ENCODE data around the gene SYTL4. TPM values are rescaled to one million over a fixed set of nuclear protein-coding genes. Genes with fewer than 3 reads are reported as not detected.

SYTL4 gene
- total RNA-seq, 3 donors from 2014 or later (not counting 1 experiment from before 2014, with no cell fraction given) = 0.30 to 0.85 TPM; not detected in 1

GRCh38 chrX:100643212-100643611, 88.7 kb downstream of the SYTL4 start:
- ATAC-seq (no peak), DNase-seq (no peak)
- intact Hi-C loops (cut with micrococcal nuclease) = no loop called here
- Histone ChIP-seq H3K4me1 (ENCODE audit: control insufficient read depth, insufficient read depth, low read length) (no peaks in the 10 kb centered on the region), H3K36me3 (ENCODE audit: control insufficient read depth, insufficient read depth, low read length) (no peaks in the 10 kb centered on the region), H3K9me3 (ENCODE audit: control insufficient read depth, insufficient read depth, low read length) (no peaks in the 10 kb centered on the region), H3K27ac (ENCODE audit: low read length) (no peak overlapping the region), H3K27me3 (ENCODE audit: control insufficient read depth, insufficient read depth, low read length) (no peaks in the 10 kb centered on the region), H3K4me3 (ENCODE audit: low read length) (no peak overlapping the region)
- Mint-ChIP-seq H3K4me3 (no peak overlapping the region), H3K9me3 (peaks cover 0 to 2% of the 10 kb centered on the region in 2 donors), H3K4me1 (no peaks in the 10 kb centered on the region), H3K27ac (no peak overlapping the region), H3K27me3 (ENCODE audit: low read depth in 2 of 2) (peaks cover 20 to 22% of the 10 kb centered on the region in 2 donors), H3K36me3 (no peaks in the 10 kb centered on the region)
- TF ChIP-seq CTCF (IDR thresholded peaks at IDR 0.05) = no peak
- WGBS (ENCODE audit: insufficient coverage) = 95% methylated on average over 9 of the region's 11 CpGs

- no peak overlapping the region for H3K27ac ChIP-seq (ENCODE audit: low read length)
- peaks cover 2% of the 10 kb centered on the region for H3K27me3 ChIP-seq (ENCODE audit: control insufficient read depth, insufficient read depth, low read length)
- H3K4me1 ChIP-seq (ENCODE audit: control insufficient read depth, insufficient read depth, low read length) = no peaks in the 10 kb centered on the region
- Mint-ChIP-seq H3K27me3 (ENCODE audit: low read depth in 2 of 2) (peaks cover 20 to 29% of the 10 kb centered on the region in 2 donors), H3K27ac (no peak overlapping the region), H3K4me1 (no peaks in the 10 kb centered on the region), H3K4me3 (no peak overlapping the region), H3K36me3 (no peaks in the 10 kb centered on the region), H3K9me3 (peaks cover 0 to 2% of the 10 kb centered on the region in 2 donors)
- no peak overlapping the region for H3K4me3 ChIP-seq (ENCODE audit: low read length)
- TF ChIP-seq CTCF (IDR thresholded peaks at IDR 0.05) = no peak
- no peak for ATAC-seq
- H3K9me3 ChIP-seq (ENCODE audit: control insufficient read depth, insufficient read depth, low read length) = no peaks in the 10 kb centered on the region
- intact Hi-C loops (cut with micrococcal nuclease) = no loop called here
- 91% methylated on average over 1 of the region's 3 CpGs for WGBS (ENCODE audit: insufficient coverage)
- H3K36me3 ChIP-seq (ENCODE audit: control insufficient read depth, insufficient read depth, low read length) = no peaks in the 10 kb centered on the region
- DNase-seq = no peak
Observed at GRCh38 chrX:100642290-100642689, 89.6 kb downstream of the SYTL4 start.

- H3K27me3 Mint-ChIP-seq (ENCODE audit: low read depth in 2 of 2) = peaks cover 16 to 41% of the 10 kb centered on the region in 2 donors
- no peaks in the 10 kb centered on the region for H3K9me3 ChIP-seq (ENCODE audit: control insufficient read depth, insufficient read depth, low read length)
- intact Hi-C loops (cut with micrococcal nuclease) = no loop called here
- H3K36me3 Mint-ChIP-seq = no peaks in the 10 kb centered on the region
- no peaks in the 10 kb centered on the region for H3K4me1 ChIP-seq (ENCODE audit: control insufficient read depth, insufficient read depth, low read length)
- H3K27ac Mint-ChIP-seq = no peak within 1 kb of the TSS
- TF ChIP-seq CTCF (IDR thresholded peaks at IDR 0.05) = no peak
- ATAC-seq (peak; percentile 48 to 73 (median 58)), DNase-seq (peak in 1 of 2 donors; percentile 82)
- H3K4me1 Mint-ChIP-seq = peaks cover 4 to 9% of the 10 kb centered on the region in 2 donors
- H3K27me3 ChIP-seq (ENCODE audit: control insufficient read depth, insufficient read depth, low read length) = peaks cover 6% of the 10 kb centered on the region
- H3K27ac ChIP-seq (ENCODE audit: low read length) = no peak within 1 kb of the TSS
- peak within 1 kb of the TSS; percentile 34 for H3K4me3 ChIP-seq (ENCODE audit: low read length)
- H3K9me3 Mint-ChIP-seq = peaks cover 0 to 2% of the 10 kb centered on the region in 2 donors
- H3K4me3 Mint-ChIP-seq = peak within 1 kb of the TSS; percentile 79
- no peaks in the 10 kb centered on the region for H3K36me3 ChIP-seq (ENCODE audit: control insufficient read depth, insufficient read depth, low read length)
- 11% methylated on average over 51 of the region's 51 CpGs for WGBS (ENCODE audit: insufficient coverage)
Observed at GRCh38 chrX:100636321-100636991, 95.5 kb downstream of the SYTL4 start, which contains the start of gene TSPAN6. TSPAN6 (minus strand) TSS chrX:100636806; CDS start chrX:100636694, 112 bp downstream.

- Histone ChIP-seq H3K4me3 (ENCODE audit: low read length) (no peak overlapping the region), H3K27ac (ENCODE audit: low read length) (no peak overlapping the region)
- no peak for ATAC-seq
Observed at GRCh38 chrX:100635989-100636320, 96.0 kb downstream of the SYTL4 start.

More at GRCh38 chrX:100635989-100636320, 96.0 kb downstream of the SYTL4 start:
- Histone ChIP-seq H3K36me3 (ENCODE audit: control insufficient read depth, insufficient read depth, low read length) (no peaks in the 10 kb centered on the region), H3K9me3 (ENCODE audit: control insufficient read depth, insufficient read depth, low read length) (no peaks in the 10 kb centered on the region), H3K27me3 (ENCODE audit: control insufficient read depth, insufficient read depth, low read length) (peaks cover 6% of the 10 kb centered on the region), H3K4me1 (ENCODE audit: control insufficient read depth, insufficient read depth, low read length) (no peaks in the 10 kb centered on the region)
- TF ChIP-seq CTCF (IDR thresholded peaks at IDR 0.05) = no peak
- no peak overlapping the region for H3K4me3 Mint-ChIP-seq
- intact Hi-C loops (cut with micrococcal nuclease) = no loop called here
- WGBS (ENCODE audit: insufficient coverage) = 64% methylated on average over 8 of the region's 8 CpGs
- H3K27me3 Mint-ChIP-seq (ENCODE audit: low read depth in 2 of 2) = peaks cover 14 to 43% of the 10 kb centered on the region in 2 donors
- peaks cover 4 to 9% of the 10 kb centered on the region in 2 donors for H3K4me1 Mint-ChIP-seq
- peaks cover 0 to 2% of the 10 kb centered on the region in 2 donors for H3K9me3 Mint-ChIP-seq
- no peaks in the 10 kb centered on the region for H3K36me3 Mint-ChIP-seq
- DNase-seq = peak in 1 of 2 donors; percentile 4
- no peak overlapping the region for H3K27ac Mint-ChIP-seq
